ENCODE results near the gene RIMS1.
"Not testable (repeated sequence)": the region's sequence is repeated elsewhere in the genome, so short reads cannot be mapped to it uniquely, and the experiment has no call there.

The RIMS1 gene

DNA sequence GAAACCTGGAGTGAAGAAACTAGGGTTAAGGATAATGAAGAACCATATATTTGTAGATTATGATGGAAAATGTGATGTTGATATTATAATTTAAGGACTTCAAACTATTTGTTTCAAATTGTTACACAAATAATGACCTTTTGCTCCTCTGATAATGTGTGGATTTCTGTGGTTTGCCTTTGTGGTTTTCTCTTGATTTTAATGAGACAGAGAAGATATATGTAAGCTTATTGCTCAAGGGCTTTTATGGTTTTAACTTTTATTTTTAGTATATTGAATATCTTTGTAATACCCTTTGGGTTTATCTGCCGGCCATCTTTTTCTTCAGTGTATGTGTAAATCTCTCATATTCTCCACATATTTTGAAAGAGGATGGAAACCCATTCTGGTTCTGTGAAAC is 362.3 kb downstream of the RIMS1 start:
- DNase-seq: no peak

DNA sequence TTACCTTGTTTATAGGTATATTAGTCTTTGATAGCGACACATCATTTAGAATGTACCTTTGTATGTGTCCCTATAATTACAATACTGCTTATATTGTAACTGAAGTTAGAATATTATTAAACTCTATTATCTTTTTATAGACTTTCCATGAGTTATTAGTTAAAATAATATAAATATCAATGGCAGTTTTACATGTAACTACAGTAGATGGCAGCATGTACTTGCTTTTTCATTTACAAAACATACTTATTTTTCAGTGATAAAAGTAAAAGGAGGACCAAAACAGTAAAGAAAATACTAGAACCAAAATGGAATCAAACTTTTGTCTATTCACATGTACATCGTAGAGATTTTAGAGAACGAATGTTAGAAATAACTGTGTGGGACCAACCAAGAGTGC is 364.3 kb downstream of the RIMS1 start:
- no peak for DNase-seq

DNA sequence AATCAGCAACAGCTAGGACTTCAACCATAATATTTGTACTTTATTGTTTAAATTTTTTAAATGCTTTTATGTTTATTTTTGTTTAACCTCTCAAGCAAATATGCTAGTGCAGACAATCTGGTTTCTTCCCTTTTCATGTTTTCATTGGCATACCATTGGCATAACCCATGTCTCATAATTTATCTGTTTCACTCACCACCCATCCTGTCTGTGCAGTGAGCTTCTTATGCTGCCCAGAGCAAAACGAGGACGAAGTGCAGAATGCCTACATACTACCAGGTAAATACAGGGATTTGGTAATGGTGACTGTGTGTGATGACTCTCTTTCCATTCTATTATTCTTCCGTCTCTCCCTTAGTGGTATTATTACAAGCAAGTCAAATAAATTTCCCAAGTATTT is 374.1 kb downstream of the RIMS1 start:
- DNase-seq: no peak

DNA sequence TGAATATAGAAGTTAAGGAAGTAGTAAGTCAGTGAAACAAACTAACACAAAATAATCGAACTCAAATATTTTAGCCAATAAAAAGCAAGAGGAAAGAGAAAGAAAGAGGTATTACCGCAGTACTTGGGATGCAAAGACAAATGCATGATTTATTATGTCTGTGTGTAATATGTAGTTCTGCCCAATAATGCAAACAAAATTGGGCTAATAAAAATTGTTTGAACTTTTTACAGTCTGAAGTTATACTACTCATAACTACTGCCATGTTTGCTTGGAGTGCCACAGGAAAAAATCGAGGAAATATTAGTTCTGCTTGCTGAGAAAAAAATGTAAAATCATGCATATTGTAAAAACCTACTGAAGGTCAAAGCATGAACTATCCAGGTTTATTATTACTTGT is 375.2 kb downstream of the RIMS1 start:
- DNase-seq: no peak

DNA sequence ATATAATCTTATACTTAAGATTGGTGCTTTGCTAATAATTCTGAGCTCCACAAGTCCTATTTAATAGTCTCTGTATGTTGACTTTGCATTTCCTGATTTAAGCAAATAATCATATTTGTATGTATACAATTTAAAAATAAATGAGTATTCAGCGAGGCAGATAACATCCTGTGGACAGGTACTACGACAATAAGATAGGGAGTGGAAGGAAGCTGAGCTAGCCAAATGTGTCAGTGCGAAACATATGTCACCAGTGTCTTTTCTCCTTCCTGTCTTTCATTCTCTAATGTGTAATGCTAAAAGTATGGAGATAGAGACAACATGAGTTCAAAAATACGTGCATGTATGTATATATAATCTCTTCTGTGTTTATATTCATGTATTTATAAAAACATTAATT is 375.9 kb downstream of the RIMS1 start:
- DNase-seq: no peak

DNA sequence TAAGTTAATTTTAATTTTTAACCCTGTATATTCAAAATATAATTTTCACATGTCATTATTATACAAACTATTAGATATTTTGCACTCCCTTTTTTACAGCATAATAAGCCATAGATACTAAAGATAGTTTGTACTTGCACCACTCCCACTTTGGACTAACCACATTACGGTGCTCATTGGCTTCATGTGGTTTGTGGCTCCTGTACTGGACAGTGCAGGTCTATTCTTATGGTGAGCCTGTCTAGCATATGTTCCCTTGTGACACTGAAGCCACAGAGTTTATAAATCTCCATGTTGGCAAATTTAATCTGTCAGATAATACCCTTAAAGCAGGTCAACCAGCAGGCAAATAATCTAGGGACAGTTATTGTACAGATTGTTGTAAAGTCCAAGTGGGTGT is 381.1 kb downstream of the RIMS1 start:
- DNase-seq: no peak

DNA sequence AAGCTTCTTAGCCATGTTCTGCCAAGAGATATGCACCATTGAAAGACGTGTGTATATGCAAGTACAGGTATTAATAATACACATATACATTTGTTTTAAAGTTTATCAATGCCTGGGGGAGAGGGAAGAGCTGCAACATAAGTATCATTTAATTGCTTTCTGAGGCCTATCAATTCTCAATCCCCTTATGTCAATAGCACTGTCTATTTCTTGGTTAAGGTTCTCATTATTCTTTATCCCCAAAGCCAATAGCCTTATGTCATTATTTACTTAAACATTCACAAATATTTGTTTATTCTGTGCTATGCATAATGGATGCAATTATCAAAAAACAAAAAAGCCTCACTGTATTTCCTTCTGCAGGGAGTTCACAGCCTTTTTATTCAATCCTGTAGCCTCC is 385.2 kb downstream of the RIMS1 start:
- no peak for DNase-seq

DNA sequence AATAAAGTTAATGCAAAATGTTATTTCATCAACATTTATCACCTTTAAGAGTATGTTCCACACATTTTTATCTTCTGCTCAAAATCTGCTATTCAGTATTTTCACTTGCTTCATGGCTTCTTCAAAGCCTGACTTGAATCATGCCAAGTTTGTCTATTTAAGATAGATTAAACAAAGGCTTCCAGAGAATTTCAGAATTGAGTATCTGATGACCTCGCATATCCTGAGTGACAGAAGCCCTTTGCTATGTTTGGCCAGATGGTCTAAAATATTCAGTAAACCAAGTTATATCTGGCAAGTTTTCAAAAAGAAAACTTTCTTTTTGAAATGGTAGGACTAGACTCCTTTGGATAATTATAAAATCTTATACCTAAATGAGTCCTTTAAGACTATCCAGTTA is 386.6 kb downstream of the RIMS1 start:
- DNase-seq: no peak

DNA sequence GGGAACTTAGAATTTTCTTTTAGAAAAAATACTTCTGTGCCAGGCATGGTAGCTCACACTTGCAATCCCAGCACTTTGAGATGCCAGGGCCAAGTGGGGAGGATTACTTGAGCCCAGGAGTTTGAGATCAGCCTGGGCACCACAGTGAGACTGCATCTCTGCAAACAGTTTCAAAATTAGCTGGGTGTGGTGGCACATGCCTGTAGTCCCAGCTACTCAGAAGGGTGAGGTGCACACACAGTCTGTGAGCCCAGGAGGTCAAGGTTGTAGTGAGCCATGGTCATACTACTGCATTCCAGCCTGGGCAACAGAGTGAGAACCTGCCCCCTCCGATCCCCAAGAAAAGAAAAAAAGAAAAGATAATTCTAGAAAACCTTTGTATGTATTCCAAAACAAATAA is 389.5 kb downstream of the RIMS1 start:
- DNase-seq: no peak

DNA sequence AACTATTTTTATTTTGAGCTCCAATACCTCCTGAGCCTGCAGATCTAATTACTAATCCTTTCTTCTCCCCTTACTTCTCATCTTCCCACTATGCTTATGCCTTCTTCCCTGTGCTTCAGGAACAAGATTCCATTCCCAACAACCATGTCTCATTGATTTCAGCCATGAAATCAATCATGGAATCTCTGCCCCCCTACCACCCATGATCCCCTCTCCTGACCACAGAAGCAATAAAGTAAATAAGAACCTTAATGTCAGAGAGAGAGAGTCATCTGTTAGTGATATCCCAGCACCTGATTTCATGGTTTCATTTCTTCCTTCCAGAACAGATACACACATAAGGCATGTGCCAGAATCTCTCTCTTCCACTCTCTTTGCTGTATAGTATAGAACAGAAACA is 395.9 kb downstream of the RIMS1 start:
- DNase-seq: no peak

DNA sequence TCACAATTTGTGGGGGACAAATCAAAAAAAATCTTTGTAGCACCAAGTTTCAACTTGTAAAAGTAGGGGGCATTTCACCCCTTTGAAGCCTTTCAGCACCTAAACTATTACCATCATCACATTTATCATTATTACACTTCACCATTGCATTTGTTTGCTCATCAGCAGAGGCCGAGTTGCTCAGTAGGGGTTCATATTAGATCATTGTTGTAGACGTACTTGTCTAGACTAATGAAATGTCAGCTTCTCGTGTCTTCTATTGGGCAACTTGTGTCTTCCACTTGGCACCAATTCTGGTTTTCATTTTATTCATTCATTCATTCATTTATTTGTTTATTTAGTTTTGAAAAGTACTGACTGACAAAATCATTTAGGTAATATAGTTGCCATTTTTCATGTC is 397.2 kb downstream of the RIMS1 start:
- DNase-seq: no peak

DNA sequence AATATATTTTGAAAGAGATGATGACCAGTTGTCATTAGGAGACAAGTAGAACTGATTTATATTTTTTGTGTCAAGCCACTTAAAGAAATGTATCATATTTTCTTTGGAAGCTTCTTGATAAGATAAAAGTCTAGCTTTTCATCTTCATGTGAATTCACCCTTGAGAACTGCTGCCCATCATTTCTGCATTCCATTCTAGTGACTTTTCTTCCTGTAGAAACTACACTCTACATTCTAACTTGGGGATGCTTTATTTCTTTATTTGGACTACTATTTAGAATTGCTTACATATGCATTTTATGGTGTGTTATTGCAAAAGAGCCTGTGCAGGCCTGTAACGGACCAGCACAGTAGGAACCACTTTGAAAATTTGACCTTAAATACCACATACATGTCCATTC is 400.6 kb downstream of the RIMS1 start:
- DNase-seq: no peak

DNA sequence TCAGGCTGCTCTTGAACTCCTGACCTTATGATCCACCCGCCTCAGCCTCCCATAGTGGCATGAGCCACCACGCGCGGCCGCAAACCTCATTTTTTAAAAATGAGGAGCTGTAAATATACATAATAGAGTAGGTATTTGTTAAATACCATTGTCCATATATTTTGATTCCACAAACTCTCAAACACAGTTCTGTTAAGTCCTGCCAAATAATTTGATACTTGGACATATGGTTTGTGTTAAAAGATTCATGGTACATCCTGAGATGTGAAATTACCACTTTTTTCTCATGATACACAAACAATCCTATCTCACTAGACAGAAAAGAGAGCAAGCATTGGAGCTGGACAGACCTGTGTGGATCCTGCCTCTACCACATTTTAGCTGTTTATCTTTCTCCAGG is 401.5 kb downstream of the RIMS1 start:
- no peak for DNase-seq

DNA sequence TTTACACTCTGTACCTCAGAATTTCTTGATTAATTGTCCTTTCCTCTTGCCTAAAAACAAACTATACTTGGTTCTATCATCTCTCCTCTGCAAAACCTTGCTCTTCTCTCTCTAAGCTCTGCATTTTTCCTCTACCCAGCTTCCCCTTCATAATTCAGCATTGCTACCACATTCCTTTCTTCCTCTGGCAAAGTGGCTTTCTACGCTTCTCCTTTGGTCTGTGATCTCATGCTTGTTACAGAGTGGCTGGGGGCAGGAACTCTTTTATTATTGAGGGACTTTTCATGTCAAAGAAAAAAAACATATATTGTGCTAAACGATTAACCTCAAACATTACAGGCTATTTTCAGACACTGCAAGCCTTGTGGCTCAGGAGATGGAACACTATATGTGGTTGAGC is 402.2 kb downstream of the RIMS1 start:
- DNase-seq: no peak

DNA sequence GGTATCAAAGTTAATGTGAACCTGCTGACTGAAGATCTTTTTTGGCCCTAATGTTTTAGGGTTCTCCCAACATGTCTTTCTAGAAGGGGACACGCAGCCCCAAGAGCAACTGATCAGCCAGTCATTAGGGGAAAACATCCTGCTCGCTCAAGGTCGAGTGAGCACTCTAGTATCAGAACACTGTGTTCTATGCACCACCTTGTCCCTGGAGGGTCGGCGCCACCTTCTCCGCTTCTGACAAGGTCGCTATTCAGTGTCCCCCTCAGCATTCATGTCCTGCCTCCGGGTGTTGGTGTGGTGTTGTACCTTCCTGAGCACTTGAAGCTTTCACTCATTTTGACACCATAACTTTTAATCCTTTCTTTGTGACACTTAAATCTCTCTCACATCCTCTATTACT is 404.3 kb downstream of the RIMS1 start:
- no peak for DNase-seq

DNA sequence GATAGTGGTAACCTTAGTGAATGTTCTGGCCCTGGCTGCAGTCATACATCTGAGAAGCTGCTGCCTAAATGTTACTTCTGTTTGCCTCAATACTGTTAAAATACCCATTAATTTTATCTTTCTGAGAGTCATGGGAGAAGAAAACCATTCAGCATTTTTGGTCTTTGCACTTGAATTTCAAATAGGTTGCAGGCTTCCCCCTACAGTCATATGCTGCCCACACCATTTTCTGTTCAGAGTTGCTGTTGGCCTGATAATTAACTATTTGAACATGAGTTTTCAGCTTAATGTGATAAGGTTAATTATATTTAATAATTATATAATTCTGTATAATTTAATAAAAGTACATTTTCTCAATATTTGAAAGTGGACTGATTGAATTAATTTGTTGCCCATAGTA is 410.0 kb downstream of the RIMS1 start:
- DNase-seq: no peak

DNA sequence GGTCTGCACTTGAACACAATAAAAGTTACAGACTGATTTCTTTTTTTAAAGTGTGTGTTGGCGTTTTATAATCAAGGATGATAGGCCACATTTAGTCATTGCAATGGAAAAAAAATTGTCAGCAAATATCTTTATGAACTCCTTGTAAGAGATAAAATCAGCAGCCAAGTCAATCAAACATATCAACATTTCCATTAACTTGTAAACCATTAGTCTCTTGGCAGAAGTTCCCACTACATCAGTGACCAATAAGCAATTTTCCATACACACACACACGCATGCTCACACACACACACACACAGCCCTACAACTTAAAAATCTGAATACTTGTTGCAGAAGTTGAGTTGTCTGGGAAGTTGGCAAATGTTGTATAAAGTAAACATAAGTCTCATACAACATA is 419.6 kb downstream of the RIMS1 start:
- no peak for DNase-seq

DNA sequence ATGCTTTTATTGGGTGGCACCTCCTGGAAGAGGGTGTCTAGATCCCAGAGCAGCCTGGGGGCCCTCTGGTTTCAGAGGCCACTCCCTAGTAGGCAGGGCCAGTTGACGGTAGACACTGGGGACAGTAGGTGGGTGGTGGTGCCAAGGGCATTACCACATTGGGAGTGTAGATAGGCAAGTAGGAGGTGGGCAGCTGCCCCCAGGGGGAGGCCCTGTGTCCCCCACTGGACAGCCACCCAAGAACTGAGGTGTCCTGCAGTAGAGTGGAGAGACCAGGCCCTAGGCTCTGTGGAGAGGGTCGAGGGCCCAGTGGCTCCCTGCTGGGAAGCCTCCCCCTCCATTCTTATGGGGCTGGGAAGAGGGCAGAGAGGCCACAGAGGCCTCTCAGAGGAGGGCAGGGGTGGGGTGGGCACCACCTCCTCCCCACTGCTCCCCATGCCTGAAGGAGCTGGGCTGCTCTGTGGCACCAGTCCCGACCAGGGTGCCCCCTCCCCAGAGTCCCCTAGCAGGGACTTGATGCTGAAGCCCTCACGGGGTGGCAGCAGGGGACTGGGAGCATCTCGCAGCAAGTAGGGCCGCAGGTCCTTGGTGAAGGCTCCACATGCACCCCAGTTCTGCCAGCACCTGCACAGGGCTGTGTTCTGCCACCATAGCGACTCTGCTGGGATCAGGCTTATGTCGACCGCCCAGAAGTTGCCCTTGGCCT is 430.5 kb downstream of the RIMS1 start:
- no peak for DNase-seq

DNA sequence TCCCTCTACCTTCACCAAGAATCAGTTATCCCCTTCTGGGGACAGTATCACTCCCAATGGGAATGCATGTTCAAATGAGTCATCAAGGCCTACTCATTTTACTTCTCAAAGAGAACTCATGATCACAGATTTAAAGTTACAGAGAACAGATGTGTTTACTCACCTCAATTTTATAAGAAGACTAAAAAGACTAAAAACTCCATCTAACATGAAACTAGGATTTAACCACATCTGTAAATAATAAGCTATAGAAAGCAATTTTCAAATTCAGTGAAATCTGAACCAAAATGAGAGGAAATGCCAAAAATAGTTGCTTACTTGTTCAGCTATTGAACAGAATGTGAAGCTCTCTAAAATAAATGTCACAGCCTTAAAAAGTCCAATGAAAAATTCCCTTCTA is 435.4 kb downstream of the RIMS1 start:
- no peak for DNase-seq

DNA sequence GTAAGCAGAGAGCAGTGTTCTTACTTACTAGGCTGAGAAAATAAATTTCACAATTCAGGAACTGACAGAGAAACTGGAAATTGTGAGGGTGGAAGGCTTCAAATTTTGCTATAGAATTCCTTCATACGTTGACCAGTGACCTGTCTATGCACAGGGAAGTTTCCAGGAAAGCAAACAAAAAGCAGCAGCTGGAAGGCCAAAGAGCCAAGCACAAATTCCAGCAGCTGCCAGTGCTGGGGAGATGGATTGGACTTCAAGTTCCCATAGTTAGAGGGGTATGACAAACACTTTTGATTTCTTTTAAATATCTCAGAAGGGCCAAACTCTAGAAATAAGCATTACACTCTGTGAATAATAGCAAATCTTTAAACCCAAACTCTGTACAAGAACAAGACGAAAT is 436.4 kb downstream of the RIMS1 start:
- no peak for DNase-seq

DNA sequence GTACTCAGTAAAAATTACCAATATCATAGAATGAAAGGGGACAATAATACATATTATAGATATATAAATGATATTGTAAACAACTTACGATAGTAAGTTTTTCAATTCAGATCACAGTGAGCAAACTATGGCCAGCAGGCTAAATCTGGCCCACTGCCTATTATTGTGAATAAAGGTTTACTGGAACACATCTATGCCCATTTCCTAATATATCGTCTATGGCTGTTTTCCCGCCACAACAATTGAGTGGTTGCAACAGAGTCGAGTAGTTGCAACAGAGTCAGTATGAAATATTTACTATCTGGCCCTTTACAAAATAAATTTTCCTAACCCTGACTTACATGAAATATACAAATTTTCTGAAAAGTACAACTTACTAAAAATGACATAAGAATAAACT is 438.2 kb downstream of the RIMS1 start:
- DNase-seq: no peak

DNA sequence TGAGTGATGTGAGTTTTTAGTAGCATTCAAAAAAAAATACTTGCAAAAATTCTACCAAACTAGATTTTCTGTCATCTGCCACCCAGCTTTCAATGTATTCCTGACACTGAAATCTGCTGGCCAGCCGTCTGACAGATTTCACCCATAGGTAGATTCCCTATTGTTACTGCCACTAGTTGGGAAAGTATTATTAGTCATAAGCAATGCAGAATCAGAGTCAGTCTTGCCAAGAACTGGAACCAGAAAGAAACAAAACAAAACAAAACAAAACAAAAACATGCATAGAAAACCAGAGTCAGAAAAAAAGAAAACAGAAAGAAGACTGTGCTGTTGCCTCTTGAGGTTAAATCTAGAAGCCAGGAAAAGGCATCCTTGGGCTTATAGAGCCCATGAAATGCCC is 442.4 kb downstream of the RIMS1 start:
- no peak for DNase-seq

DNA sequence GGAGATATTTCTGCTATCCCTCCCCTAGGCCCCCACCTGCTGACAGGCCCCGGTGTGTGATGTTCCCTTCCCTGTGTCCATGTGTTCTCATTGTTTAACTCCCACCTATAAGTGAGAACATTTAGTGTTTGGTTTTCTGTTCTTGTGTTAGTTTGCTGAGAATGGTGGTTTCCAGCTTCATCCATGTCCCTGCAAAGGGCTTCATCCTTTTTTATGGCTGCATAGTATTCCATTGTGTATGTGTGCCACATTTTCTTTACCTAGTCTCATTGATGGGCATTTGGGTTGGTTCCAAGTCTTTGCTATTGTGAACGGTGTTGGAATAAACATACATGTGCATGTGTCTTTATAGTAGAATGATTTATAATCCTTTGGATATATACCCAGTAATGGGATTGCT is 448.9 kb downstream of the RIMS1 start:
- not testable (repeated sequence) for DNase-seq

DNA sequence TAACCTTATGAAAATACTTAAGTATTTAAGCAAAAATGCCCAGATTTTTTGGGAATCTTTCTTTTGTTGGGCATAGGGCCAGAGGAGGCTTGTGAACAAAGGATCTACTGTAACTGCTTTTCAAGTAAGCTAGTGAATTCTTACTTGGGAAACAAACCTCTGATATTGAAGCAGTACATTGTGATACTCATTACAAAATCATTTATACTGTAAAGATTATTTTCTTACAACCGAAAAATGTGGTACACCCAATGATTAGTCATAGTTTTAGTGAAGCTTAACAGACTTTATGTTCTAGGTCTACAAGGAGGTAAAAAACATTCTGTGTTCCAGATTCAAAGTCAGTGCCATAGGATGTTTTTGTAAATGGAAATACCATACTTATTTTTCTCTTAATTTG is 462.6 kb downstream of the RIMS1 start:
- DNase-seq: no peak

DNA sequence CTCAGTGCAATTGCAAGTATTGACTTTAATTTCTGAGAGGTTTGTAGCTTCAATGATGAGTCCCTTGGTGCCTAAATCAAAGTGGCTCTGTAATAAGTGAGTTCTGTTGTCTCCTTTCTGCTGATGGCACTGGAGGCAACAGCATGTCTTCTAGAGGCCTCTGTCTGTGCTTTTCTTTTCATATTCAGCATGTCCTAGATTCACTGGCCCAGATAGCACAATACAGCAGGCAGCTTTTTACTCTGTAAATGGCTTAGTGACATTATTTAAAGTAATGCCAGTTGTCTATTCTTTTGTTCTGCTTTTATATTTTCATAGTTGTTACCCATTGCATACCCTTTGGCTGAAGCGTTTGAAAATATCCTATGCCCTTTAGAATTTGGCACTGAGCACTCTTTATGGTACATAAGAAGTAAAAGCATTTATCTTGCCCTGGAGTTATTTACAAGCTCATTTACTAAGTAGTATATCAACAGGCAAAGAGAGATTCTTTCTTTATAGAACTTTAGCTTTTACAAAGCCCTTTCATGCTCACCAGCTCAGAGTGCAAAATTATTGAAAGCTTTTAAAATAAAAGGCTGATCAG is 464.0 kb downstream of the RIMS1 start:
- no peak for DNase-seq

Data from CD4-positive, alpha-beta T cell treated with Interleukin-12 subunit alpha and Interleukin-12 subunit beta, for 1 hour (primary cell).